Measurements from ENCODE around the gene IL1RAPL1.

GRCh38 chrX:28997706-28998463, 410.6 kb downstream of the IL1RAPL1 start:
- TF ChIP-seq, protein P1, sequence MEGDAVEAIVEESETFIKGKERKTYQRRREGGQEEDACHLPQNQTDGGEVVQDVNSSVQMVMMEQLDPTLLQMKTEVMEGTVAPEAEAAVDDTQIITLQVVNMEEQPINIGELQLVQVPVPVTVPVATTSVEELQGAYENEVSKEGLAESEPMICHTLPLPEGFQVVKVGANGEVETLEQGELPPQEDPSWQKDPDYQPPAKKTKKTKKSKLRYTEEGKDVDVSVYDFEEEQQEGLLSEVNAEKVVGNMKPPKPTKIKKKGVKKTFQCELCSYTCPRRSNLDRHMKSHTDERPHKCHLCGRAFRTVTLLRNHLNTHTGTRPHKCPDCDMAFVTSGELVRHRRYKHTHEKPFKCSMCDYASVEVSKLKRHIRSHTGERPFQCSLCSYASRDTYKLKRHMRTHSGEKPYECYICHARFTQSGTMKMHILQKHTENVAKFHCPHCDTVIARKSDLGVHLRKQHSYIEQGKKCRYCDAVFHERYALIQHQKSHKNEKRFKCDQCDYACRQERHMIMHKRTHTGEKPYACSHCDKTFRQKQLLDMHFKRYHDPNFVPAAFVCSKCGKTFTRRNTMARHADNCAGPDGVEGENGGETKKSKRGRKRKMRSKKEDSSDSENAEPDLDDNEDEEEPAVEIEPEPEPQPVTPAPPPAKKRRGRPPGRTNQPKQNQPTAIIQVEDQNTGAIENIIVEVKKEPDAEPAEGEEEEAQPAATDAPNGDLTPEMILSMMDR (conservative IDR thresholded peaks at IDR 0.05 in 1 of 2, IDR thresholded peaks at IDR 0.05 in 1 of 2; ENCODE audit: extremely low read depth in 1 of 2, insufficient read depth in 1 of 2, low read depth in 1 of 2, low read length in 2 of 2) = no peak
- no peak for TF ChIP-seq EZH2 (IDR thresholded peaks at IDR 0.05; ENCODE audit: borderline replicate concordance, low read length)

Measured in mammary epithelial cell (primary cell).